Left lobe of liver (tissue), 2 donors: ENCODE results near the gene CCDC127. TPM values are rescaled to one million over a fixed set of nuclear protein-coding genes. Genes with fewer than 3 reads are reported as not detected.

Experiments
- ATAC-seq: fragments of 200-7000 bp; cut with Tn5 transposase; one replicate; pipeline ENCODE4 v1.9.1; 2020; ENCODE audit warnings: mild to moderate bottlenecking, moderate library complexity
- DNase-seq: peaks from one replicate; pipeline ENCODE4 v3.0.0-alpha.2; 2020; ENCODE audit warnings: low spot score
- total RNA-seq: library from RNA; stranded (reverse); gene quantifications from one replicate; pipeline ENCODE4 v1.2.1, GENCODE V29; 2021
- donor health status: DM: no; HTN: no; CAD: no; lungs with moderate emphysema.
- donor health status: DM: no; HTN: yes; CAD: no.

CCDC127 gene
- total RNA-seq, 1 donor from 2014 or later, result 3.1 TPM

- peak; percentile 88 for ATAC-seq
- DNase-seq, result peak; percentile 95
Observed at GRCh38 chr5:191036-191948, 26.7 kb downstream of the CCDC127 start, which contains the start of gene LRRC14B. Gene LRRC14B, plus strand, starts transcription at chr5:191495. Its CDS starts 44 bp downstream, at chr5:191539.

- no peak for DNase-seq
Observed at GRCh38 chr5:190366-191035, 27.5 kb downstream of the CCDC127 start.

GRCh38 chr5:189976-190365, 28.0 kb downstream of the CCDC127 start:
- ATAC-seq (no peak), DNase-seq (no peak)

More at GRCh38 chr5:190366-191035, 27.5 kb downstream of the CCDC127 start:
- ATAC-seq, result peak; percentile 1

- DNase-seq (no peak), ATAC-seq (no peak)
Observed at GRCh38 chr5:189486-189885, 28.5 kb downstream of the CCDC127 start.

GRCh38 chr5:188488-189481, 29.2 kb downstream of the CCDC127 start:
- DNase-seq, result peak; percentile 85
- peak; percentile 80 for ATAC-seq

- DNase-seq, result no peak
Observed at GRCh38 chr5:187617-188451, 30.1 kb downstream of the CCDC127 start.

GRCh38 chr5:187042-187431, 30.9 kb downstream of the CCDC127 start:
- no peak for DNase-seq

More at GRCh38 chr5:187617-188451, 30.1 kb downstream of the CCDC127 start:
- ATAC-seq, result no peak

GRCh38 chr5:186091-187041, 31.6 kb downstream of the CCDC127 start:
- DNase-seq, result no peak
- no peak for ATAC-seq

More at GRCh38 chr5:187042-187431, 30.9 kb downstream of the CCDC127 start:
- ATAC-seq, result no peak

GRCh38 chr5:185095-186070, 32.6 kb downstream of the CCDC127 start:
- no peak for DNase-seq

GRCh38 chr5:184471-184870, 33.5 kb downstream of the CCDC127 start:
- ATAC-seq (no peak), DNase-seq (no peak)

More at GRCh38 chr5:185095-186070, 32.6 kb downstream of the CCDC127 start:
- no peak for ATAC-seq

GRCh38 chr5:182126-182525, 35.8 kb downstream of the CCDC127 start:
- no peak for DNase-seq
- no peak for ATAC-seq

- no peak for ATAC-seq
- no peak for DNase-seq
Observed at GRCh38 chr5:181566-181965, 36.4 kb downstream of the CCDC127 start.

- ATAC-seq (no peak), DNase-seq (no peak)
Observed at GRCh38 chr5:181160-181559, 36.8 kb downstream of the CCDC127 start.

GRCh38 chr5:180286-180918, 37.6 kb downstream of the CCDC127 start:
- ATAC-seq, result no peak
- no peak for DNase-seq

GRCh38 chr5:179401-179800, 38.6 kb downstream of the CCDC127 start:
- no peak for ATAC-seq

GRCh38 chr5:178110-178509, 39.8 kb downstream of the CCDC127 start:
- DNase-seq, result no peak

More at GRCh38 chr5:179401-179800, 38.6 kb downstream of the CCDC127 start:
- no peak for DNase-seq

More at GRCh38 chr5:178110-178509, 39.8 kb downstream of the CCDC127 start:
- no peak for ATAC-seq
